ENCODE results near the gene TYW1.
"Not testable (repeated sequence)": the region's sequence is repeated elsewhere in the genome, so short reads cannot be mapped to it uniquely, and the experiment has no call there.

Gene TYW1

GRCh38 chr7:67120491-67120890, 123.9 kb downstream of the TYW1 start:
- in situ Hi-C loops (cut with HindIII; ENCODE audit: low sequenced_read_pairs), result not testable (repeated sequence)

GRCh38 chr7:67128257-67128656, 131.6 kb downstream of the TYW1 start:
- in situ Hi-C loops (cut with HindIII; ENCODE audit: low sequenced_read_pairs), result not testable (repeated sequence)

- in situ Hi-C loops (cut with HindIII; ENCODE audit: low sequenced_read_pairs), result not testable (repeated sequence)
Measured at GRCh38 chr7:67130766-67131165, 134.1 kb downstream of the TYW1 start.

- in situ Hi-C loops (cut with HindIII; ENCODE audit: low sequenced_read_pairs), result not testable (repeated sequence)
Measured at GRCh38 chr7:67134912-67135311, 138.3 kb downstream of the TYW1 start.

- in situ Hi-C loops (cut with HindIII; ENCODE audit: low sequenced_read_pairs), result not testable (repeated sequence)
Measured at GRCh38 chr7:67135617-67136486, 139.2 kb downstream of the TYW1 start.

GRCh38 chr7:67137489-67137888, 140.9 kb downstream of the TYW1 start:
- in situ Hi-C loops (cut with HindIII; ENCODE audit: low sequenced_read_pairs), result not testable (repeated sequence)

- in situ Hi-C loops (cut with HindIII; ENCODE audit: low sequenced_read_pairs), result not testable (repeated sequence)
Measured at GRCh38 chr7:67139876-67140275, 143.2 kb downstream of the TYW1 start.

- in situ Hi-C loops (cut with HindIII; ENCODE audit: low sequenced_read_pairs), result not testable (repeated sequence)
Measured at GRCh38 chr7:67141001-67141400, 144.4 kb downstream of the TYW1 start.

- in situ Hi-C loops (cut with HindIII; ENCODE audit: low sequenced_read_pairs), result not testable (repeated sequence)
Measured at GRCh38 chr7:67143091-67143786, 146.6 kb downstream of the TYW1 start.

- in situ Hi-C loops (cut with HindIII; ENCODE audit: low sequenced_read_pairs), result not testable (repeated sequence)
Measured at GRCh38 chr7:67145581-67146193, 149.1 kb downstream of the TYW1 start.

GRCh38 chr7:67149131-67149530, 152.5 kb downstream of the TYW1 start:
- in situ Hi-C loops (cut with HindIII; ENCODE audit: low sequenced_read_pairs), result not testable (repeated sequence)

- in situ Hi-C loops (cut with HindIII; ENCODE audit: low sequenced_read_pairs), result not testable (repeated sequence)
Measured at GRCh38 chr7:67154374-67154773, 157.7 kb downstream of the TYW1 start.

GRCh38 chr7:67156064-67156463, 159.4 kb downstream of the TYW1 start:
- in situ Hi-C loops (cut with HindIII; ENCODE audit: low sequenced_read_pairs), result not testable (repeated sequence)

- in situ Hi-C loops (cut with HindIII; ENCODE audit: low sequenced_read_pairs), result not testable (repeated sequence)
Measured at GRCh38 chr7:67163285-67163684, 166.7 kb downstream of the TYW1 start.

- in situ Hi-C loops (cut with HindIII; ENCODE audit: low sequenced_read_pairs), result not testable (repeated sequence)
Measured at GRCh38 chr7:67171151-67171550, 174.5 kb downstream of the TYW1 start.

GRCh38 chr7:67176730-67177129, 180.1 kb downstream of the TYW1 start:
- in situ Hi-C loops (cut with HindIII; ENCODE audit: low sequenced_read_pairs), result not testable (repeated sequence)

- in situ Hi-C loops (cut with HindIII; ENCODE audit: low sequenced_read_pairs), result not testable (repeated sequence)
Measured at GRCh38 chr7:67178915-67179688, 182.5 kb downstream of the TYW1 start.

GRCh38 chr7:67182956-67183750, 186.5 kb downstream of the TYW1 start:
- in situ Hi-C loops (cut with HindIII; ENCODE audit: low sequenced_read_pairs), result not testable (repeated sequence)

- in situ Hi-C loops (cut with HindIII; ENCODE audit: low sequenced_read_pairs), result not testable (repeated sequence)
Measured at GRCh38 chr7:67184912-67185659, 188.5 kb downstream of the TYW1 start.
